ENCODE data around the gene EGFR.

Gene EGFR

DNA sequence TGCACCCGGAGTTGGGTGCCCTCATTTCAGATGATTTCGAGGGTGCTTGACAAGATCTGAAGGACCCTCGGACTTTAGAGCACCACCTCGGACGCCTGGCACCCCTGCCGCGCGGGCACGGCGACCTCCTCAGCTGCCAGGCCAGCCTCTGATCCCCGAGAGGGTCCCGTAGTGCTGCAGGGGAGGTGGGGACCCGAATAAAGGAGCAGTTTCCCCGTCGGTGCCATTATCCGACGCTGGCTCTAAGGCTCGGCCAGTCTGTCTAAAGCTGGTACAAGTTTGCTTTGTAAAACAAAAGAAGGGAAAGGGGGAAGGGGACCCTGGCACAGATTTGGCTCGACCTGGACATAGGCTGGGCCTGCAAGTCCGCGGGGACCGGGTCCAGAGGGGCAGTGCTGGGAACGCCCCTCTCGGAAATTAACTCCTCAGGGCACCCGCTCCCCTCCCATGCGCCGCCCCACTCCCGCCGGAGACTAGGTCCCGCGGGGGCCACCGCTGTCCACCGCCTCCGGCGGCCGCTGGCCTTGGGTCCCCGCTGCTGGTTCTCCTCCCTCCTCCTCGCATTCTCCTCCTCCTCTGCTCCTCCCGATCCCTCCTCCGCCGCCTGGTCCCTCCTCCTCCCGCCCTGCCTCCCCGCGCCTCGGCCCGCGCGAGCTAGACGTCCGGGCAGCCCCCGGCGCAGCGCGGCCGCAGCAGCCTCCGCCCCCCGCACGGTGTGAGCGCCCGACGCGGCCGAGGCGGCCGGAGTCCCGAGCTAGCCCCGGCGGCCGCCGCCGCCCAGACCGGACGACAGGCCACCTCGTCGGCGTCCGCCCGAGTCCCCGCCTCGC is at the start of gene EGFR:
EGFR (plus strand) TSS at position 657 of the 830 bp plus-strand sequence. CDS start 261 bp downstream, outside the sequence.
- DNase-seq: no peak

DNA sequence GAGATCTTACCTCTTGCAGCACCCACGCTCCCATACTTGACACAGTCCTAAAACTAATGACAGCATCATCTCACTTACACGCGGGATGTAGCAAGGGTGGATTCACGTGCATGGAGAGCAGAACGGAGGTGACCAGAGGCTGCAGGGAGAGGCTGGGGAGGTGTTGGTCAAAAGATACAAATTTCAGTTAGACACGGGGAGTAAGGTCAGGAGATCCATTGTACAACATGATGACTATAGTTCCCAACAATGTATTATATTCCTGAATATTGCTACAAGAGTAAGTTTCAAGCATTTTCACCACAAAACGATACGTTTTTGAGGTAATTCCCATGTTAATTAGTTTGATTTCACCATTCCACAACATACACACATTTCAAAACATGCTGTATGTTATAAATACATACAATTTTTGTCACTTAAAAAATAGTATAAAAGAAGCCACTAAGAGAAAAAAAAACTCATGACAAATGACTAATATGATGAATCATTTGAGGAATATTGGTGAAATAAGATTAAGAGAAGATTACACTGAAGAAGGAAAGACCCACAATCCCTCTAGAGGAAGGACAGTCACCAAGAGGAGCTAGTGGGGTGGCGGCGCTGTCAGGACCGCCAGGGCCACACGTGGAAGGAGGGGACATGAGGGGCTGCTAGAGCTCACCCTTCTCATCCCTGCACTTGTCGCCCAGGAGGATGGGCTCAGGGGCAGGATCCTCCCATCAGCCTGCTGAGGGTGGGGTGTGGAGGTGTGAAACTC is 49.4 kb upstream of the EGFR start:
- DNase-seq: no peak

DNA sequence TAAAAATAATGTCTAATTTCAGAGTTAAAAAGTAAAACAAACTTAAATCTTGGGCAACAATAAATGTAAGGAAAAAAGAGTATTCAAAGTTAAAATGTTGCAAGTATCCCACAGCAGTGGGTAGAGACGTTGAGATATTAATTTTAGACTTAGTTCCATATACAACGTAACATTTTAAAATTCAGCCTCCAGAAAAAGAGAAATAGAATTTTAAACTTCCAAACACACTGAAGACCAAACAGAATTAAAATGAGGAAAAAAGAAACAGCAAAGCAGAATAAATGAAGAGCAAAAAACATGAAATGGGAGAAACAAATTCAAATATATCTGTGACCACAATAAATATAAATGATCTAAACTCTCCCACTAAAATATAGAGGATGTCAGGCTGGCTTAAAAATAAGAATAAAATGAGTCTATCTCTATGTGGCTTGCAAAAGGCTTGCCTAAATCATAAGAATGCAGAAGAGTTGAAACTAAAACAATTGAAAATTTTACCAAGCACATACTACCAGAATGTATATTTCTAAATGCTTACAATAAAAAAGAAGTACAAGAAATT is 46.0 kb upstream of the EGFR start:
- no peak for DNase-seq

DNA sequence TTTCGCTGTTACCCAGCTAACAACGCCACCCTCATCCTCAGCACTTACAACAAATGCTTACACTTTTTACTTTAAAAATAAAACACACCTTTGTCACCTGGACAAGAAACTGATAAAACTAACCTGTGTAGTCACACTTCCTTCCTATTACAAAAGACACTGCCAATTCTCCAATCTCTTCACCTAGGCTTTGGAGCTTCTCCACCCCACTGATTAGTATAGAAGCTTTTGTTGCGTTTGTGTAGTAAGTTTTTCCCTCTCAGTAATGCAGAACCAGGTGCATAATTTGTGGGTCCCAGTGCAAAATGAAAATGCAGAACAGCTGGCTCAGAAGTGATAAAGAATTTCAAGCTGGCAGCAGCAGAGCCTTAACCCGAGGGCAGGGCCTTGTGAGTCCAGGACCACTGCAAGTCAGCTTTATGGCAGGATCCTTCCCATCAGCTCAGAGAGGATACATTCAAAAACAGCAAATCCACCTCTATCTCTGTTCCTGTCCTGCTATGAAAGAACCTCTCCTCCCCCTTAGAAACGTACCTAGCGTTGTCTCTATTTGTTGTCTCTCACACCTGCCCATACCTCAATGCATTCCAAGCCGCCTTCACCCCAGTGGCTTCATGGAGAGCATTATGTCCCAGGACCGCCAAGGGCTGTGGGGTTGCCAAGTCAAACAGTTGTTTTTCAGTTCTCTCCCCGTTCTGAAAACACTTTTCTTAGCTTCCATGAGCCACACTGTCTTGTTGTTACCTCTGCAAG is 40.3 kb upstream of the EGFR start:
- no peak for DNase-seq

DNA sequence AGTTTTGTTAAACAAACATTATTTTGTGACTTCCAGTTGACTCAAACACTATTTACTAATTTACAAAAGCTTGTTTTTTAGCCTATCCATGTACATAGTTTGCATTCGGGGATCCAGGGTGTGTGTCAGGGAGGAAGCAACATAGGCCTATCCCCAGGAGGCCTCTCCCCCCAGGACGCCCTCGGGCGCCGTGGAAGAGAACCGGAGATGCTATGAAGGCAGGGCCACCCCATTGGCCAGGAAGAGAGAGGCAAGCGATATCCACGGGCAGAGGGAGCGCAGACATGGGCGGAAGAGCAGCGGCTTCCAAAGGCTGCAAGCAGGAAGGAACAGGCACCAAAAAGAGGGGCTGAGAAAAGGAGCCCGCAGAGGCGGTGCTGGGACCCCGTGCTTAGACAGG is 38.3 kb upstream of the EGFR start:
- no peak for DNase-seq

DNA sequence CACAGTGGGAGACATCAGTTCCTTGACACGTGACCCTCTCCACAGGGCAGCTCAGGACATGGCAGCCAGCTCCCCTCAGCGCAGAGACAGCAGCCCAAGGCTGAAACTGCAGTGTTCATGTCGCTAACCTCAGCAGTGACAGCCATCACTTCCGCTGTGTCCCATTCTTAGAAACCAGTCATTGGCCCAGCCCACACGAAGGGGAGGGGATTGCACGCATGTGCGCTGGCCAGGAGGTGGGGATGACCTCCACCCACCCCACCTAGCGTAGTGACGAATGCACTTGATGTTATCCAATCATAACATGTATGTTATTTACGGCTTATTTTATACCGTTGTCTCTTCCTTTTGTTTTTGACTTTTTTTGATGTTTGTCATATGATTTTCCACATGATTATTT is 36.9 kb upstream of the EGFR start:
- no peak for DNase-seq

DNA sequence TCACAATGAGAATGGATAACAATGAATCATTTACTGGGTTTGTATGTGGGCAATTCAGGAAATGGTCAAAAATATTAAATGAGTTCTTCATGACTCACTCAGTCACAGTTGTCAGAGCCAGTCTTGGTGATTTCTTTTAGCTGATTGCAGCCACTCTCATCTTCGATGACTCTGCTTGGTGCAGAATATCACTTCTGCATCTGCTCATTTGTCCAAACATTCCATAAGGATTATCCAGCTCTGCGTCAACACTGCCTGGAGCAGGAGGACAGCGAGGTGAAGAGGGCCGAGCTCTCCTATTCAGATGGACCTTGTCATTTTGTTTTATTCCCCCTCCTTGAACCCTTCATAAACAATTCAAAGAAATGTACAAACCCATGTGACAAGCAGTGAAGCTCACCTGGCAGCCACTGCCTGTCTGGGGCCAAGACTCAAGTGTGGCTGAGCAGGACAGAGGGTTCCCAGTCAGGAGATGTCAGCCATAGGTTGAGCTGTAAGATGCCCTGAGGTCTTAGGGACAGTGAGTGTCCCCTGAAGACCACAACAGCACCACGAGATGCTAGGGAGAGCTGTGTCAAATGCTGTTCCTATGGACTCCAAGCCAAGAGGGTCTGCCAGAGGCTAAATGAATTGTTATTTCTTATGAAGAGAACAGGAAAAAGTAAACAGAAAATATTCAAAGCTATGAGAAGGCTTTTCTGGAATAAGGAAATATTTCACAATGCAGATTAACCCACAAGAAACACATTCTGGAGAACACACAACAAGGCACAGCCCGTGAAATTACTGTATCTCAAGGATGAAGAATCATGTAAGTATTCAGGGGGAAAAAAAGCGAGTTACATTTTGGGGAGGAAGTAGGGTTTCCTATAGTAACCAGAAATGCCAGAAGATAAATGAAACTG is 33.1 kb upstream of the EGFR start:
- no peak for DNase-seq

DNA sequence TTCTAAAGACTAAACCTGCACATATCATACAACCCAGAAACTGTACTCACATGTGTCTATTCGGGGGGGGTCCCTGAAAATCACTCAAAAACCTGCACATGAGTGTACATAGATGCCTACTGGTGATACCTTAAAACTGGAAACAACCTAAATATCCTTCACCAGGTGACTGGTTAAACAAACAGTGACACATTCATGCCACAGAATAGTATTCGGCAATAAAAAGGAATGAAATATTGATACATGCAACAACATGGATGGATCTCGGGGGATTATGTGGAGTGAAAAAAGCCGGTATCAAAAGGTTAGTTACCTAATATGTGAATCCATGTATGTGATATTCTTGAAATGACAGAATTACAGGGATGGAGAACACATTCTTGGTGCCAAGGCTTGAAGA is 32.1 kb upstream of the EGFR start:
- DNase-seq: no peak

DNA sequence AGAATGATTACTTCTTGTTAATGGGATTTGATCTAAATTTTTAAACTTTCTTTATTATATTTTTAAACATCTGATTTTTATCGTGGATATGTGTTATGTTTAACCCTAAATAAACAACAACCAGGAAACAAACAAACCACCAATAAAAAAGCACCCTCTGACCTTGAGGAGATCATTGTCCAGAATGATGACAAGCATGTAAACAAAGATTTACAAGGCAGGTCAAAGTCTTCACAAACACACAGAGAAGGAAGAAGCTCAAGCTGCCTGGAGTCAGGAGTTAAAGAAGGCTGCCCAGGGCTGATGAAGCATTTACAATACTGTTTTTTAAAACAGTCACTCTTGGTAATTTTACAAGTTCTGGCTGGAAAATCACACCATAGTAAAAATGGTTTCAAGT is 31.0 kb upstream of the EGFR start:
- DNase-seq: no peak

DNA sequence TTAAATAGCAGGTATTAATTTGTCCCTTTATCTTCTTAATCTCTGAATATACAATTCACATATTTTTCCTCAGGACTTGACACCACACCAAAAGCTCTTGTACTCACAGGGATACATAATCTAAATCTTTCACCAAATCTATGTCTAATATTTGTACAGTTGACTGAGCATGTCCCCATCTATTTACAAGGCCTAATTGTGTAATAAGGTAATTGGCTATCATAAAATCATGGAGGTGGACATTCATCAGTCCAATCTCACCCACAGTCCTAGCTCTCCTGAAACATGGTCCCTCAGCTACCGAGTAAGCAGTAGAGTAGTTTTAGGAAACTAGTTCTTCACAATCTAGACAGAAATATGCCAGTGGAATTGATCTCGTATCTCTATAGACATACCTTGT is 30.3 kb upstream of the EGFR start:
- no peak for DNase-seq

DNA sequence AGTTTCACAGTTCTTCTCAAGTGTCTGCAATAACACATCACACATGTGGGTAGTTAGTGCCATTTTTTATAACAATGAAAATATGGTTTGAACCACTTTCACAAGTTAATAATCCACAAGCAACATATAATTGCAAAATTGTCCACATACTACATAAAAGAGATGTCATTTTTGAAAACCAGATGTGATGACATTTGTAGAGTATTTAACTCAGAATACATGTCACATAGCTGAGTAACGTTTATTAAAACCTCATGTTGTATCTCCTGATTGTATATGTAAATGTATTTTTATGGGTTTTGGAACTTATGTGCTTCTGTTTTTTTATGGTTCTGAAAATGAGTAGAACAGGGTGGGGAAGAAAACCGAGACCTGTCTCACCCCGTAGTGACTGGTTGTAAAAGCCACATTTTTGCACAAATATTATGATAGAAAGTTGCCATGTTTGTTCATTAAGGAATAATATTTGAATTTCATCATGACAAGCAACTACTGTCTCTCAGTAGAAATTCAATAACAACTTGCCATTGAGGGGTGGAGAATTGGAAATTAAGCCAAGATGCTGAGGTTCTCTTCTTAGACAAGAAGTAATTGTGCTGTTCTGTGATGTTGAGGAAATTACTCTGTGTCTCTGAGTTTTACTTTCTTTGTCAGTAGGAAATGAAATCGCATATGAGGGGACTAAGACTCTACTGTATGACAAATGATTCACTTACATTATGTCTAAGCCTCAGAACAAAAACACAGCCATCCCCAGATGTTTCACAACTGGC is 29.2 kb upstream of the EGFR start:
- DNase-seq: no peak

DNA sequence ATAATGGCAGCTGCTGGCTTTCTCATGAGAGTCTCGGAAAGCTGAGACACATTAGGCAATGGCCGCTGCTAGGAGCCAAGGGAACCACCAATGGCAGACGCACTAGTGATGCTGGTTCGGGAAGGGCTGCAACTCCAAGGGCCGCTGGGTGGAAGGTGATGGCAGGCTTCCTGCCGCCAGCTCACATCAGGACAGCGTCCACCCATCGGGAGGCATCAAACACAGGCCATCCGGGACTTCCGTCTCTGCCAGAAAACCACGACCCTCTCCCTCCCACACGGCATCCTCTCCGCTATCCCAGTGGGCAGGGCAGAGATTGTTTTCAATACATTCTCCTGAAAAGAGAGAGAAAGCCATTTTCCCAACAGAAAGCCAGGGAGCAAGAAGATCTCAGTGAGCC is 27.5 kb upstream of the EGFR start:
- DNase-seq: no peak

DNA sequence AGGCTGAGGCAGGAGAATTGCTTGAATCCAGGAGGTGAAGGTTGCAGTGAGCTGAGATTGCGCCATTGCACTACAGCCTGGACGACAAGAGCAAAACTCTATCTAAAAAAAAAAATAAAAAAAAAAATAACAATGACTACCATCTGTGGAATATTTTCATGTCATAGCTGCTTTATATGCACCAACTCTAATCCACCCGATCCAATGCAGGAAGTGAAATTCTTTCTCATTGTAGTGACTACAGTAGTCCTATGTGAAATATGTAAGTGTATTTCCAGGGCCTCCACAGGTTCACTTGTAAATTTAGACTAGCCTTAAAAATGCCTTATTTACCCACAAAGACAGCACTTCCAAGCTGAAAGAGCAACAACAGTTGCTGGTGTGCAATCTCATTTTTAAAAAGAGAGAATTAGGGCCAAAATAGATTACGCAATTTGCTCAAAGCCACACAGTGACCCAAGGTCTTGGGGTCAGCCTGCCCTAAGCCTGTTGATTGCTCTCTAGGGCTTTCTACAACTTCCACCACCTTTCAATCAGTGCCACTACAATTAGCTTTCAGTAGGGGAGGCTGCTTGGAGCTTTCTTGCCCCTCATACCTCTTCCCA is 25.8 kb upstream of the EGFR start:
- DNase-seq: no peak

DNA sequence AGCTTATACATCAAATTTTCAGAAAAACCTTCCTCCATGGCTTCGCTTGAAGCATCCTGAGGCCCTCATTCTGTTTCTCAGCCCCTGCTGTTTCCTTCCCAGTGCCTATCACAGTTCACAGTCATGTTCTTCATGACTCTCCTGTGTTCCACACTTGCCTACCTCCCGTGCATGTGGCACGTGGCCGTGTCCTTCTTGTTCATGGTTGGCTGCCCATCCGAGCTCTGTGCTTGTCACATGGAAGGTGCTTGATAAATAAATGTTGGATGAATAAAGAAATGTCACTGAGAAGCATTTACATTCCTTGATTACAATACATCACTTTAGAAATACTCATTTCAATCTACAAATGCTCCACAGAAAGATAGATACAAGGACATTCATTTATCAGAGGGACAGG is 23.7 kb upstream of the EGFR start:
- DNase-seq: no peak

DNA sequence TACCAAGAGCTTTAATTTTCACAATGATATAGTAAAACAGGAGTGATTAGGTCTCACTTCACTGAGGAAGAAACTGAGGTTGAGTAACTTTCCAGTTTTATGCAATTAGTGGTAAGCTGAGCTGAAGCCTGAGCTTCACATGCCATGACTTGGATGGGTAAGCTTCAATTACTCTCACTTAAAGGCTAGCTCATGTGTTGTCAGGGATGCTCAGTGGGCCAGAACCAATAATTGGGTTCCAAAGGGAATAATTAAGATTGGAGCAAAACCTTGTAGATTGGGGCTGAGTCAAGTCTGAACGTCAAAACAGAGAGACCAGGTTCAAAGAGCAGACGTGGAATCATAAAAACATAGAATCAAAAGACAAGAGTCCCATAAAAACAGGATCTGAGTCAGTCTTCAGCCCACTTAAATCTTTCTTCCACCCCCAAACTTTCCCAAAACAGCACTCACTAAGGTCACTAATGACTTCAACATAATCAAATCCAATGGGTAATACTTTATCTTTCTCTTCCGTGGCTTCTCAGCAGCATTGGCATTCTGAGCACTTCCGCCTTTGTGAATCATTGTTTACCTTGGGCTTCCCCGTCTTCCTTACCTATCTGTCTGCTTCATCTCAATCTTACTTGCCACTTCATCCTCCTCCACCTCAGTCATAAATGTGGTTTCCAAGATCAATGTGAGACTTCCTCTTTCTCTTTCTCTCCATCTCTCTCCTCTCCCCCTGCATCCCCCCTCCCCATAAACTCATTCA is 23.0 kb upstream of the EGFR start:
- no peak for DNase-seq

DNA sequence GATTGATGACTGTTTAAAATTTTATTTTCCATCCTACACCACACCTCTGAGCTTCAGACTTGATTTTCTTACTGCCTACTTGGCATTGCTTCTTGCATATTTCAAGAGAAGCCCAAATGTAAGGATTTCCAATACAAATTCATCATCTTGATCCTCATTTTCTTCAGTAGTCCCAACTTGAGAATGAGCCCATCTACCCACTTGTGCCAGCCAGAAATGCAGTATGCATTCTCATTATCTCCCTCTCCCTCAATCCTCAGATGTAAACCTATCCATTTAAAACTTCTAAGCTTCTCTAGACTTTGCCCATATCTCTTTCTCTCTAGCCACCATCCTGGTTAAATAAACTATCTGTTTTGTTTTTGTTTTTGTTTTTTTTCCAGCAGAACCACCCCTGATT is 22.4 kb upstream of the EGFR start:
- no peak for DNase-seq

DNA sequence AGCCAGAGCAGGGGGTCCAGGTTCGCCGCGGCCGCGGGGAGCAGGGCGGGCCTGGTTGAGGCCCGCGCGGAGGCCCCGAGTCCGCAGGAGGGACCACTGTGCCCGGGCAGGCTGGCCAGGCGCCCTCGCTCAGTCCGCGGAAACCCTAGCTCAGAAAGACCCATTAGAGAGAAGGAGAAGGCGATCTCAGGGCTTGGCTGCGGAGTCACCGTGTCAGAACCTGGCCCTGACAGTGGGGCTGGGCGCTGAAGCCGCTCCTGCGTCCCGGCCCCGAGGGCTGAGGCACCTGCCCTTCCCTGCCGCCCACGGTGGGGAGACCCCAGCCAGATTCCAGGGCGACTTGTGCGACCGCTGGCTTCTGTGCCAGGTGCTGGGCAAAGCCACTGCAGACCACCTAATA is 14.2 kb upstream of the EGFR start:
- no peak for DNase-seq

DNA sequence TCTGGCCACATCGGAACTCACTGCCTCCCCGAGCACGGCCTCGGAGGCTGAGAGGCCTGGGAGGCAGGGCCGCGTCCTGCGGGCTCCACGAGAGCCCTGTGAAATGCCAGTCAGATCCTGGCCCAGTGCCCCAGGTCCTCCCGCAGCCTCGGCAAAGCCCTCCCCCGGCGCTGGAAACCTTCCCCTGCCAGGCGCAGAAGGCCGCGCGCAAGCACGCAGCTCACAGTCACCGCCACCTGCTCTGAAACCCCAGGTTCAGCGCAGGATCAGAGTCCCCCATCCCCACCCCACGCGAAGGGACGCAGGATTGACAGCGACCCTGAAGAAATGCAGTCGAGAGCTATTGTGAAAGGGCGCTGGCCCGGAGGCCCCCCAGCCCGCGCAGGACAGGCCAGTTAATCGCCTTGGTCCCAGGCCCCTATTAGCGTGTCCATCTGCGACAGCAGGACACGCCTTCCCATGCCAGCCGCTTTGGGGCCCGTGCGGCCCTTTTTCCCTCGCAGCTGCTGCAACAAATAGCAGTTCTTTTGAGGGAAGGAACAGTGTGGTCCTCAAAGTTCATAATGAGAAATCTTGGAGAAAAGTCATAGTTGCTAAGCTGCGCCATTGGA is 13.5 kb upstream of the EGFR start:
- DNase-seq: no peak

DNA sequence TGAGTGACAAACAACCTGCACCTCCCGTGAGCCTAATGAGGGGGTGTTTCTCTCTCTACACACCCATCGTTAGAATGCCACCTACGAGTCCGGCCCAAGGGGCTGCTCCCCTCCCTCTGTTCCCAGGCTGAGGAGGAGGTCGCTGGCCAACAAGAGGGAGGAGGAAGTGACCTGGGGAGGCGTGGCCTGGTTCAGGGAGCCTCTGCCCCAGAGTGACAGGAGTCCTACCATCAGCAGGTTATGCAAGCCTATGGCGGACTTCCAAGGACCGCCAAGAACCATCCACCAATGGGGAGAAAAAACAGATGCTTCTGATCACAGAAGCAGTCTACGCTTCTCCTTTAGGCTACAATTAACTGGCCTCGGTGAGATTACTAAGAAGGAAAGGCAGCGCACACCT is 12.3 kb upstream of the EGFR start:
- no peak for DNase-seq

DNA sequence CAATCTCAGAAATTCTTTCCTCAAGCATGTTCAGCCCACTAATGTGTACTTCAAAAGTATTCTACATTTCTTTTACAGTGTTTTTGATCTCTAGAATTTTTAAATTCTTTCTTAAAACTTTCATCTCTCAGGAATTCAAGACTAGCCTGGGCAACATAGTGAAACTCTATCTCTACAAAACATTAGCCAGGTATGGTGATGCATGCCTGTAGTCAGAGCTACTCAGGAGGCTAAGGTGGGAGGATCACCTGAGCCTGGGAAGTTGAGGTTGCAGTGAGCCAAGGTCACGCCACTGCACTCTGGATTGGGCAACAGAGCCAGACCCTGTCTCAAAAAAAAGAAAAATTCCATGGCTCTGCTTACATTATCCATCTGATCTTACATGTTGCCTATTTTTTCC is 5.0 kb upstream of the EGFR start:
- no peak for DNase-seq
